HepG2 (cell line): ENCODE results near the gene ELF2. TPM values are rescaled to one million over a fixed set of nuclear protein-coding genes. Genes with fewer than 3 reads are reported as not detected.

Experiments
- HMG20A ChIP-seq: IDR thresholded peaks from 2 replicates; pipeline ENCODE4 v1.6.1; 2016; ENCODE audit warnings: borderline replicate concordance
- HNRNPUL1 ChIP-seq: fragments of 200-400 bp; formaldehyde crosslinking; IDR thresholded peaks from 2 replicates; pipeline ENCODE4 v1.6.1; 2017; ENCODE audit warnings: low read depth, mild to moderate bottlenecking, low read length, moderate library complexity
- KAT7 ChIP-seq: IDR thresholded peaks from 2 replicates; pipeline ENCODE4 v1.6.1; 2018; ENCODE audit warnings: borderline replicate concordance, missing compliant biosample characterization
- NFKB2 ChIP-seq: sonication (generic); formaldehyde crosslinking; IDR thresholded peaks from 2 replicates; pipeline ENCODE4 v1.4.0; 2020; ENCODE audit warnings: missing genetic modification reagents, borderline replicate concordance
- POLR2A ChIP-seq, 2 experiments: IDR thresholded peaks; 2 replicates each; pipeline ENCODE4 v1.6.1; 2011; ENCODE audit warnings: low read depth in 2 of 2, low read length in 2 of 2, mild to moderate bottlenecking in 1 of 2, moderate library complexity in 1 of 2; ENCODE audit not compliant: insufficient read depth in 1 of 2
- STAT5B ChIP-seq: sonication (generic); formaldehyde crosslinking; IDR thresholded peaks from 2 replicates; pipeline ENCODE4 v1.4.0; 2020; ENCODE audit warnings: missing genetic modification reagents
- ZFP41 ChIP-seq: sonication (generic); formaldehyde crosslinking; IDR thresholded peaks from 2 replicates; pipeline ENCODE4 v1.4.0; 2020; ENCODE audit warnings: mild to moderate bottlenecking, missing genetic modification reagents, borderline replicate concordance
- ZFYVE20 ChIP-seq: sonication (generic); formaldehyde crosslinking; IDR thresholded peaks from 2 replicates; pipeline ENCODE4 v1.8.0; 2023; ENCODE audit warnings: low read depth, mild to moderate bottlenecking, moderate library complexity, missing genetic modification reagents, borderline replicate concordance
- ZNF264 ChIP-seq: sonication (generic); formaldehyde crosslinking; IDR thresholded peaks from 2 replicates; pipeline ENCODE4 v1.4.0; 2020; ENCODE audit warnings: missing genetic modification reagents
- ZNF567 ChIP-seq: sonication (generic); formaldehyde crosslinking; IDR thresholded peaks from 2 replicates; pipeline ENCODE4 v1.8.1; 2023; ENCODE audit warnings: mild to moderate bottlenecking, missing genetic modification reagents, borderline replicate concordance
- ZNF598 ChIP-seq: sonication (generic); formaldehyde crosslinking; IDR thresholded peaks from 2 replicates; pipeline ENCODE4 v1.5.1; 2020; ENCODE audit warnings: mild to moderate bottlenecking, missing genetic modification reagents, borderline replicate concordance
- ZNF644 ChIP-seq: IDR thresholded peaks from 2 replicates; pipeline ENCODE4 v1.6.1; 2016; ENCODE audit warnings: low read depth
- ZNF773 ChIP-seq: sonication (generic); formaldehyde crosslinking; IDR thresholded peaks from 2 replicates; pipeline ENCODE4 v1.4.0; 2020; ENCODE audit warnings: missing genetic modification reagents, borderline replicate concordance
- ZNF878 ChIP-seq: sonication (generic); formaldehyde crosslinking; IDR thresholded peaks from 2 replicates; pipeline ENCODE4 v1.8.1; 2023; ENCODE audit warnings: mild to moderate bottlenecking, missing genetic modification reagents, moderate library complexity
- ZNF883 ChIP-seq: sonication (generic); formaldehyde crosslinking; IDR thresholded peaks from 2 replicates; pipeline ENCODE4 v1.5.1; 2020; ENCODE audit warnings: mild to moderate bottlenecking, missing genetic modification reagents; ENCODE audit errors: not compliant biosample characterization
- polyA plus RNA-seq, 8 experiments: library from polyadenylated mRNA; depleted of rRNA in 3 of 8; stranded (reverse) in 7 of 8; unstranded in 1 of 8; fragments of >200 nt; fragmentation: Illumina TruSeq in 4 of 8; extraction: Trizol in 4 of 8; gene quantifications; 2 replicates each; pipeline versions ENCODE4 v1.2.1 to v1.2.3, GENCODE V29; 2011 to 2016; ENCODE audit warnings: low read depth in 4 of 8, missing spikeins in 1 of 8, mixed read lengths in 1 of 8; ENCODE audit not compliant: insufficient read depth in 1 of 8
- total RNA-seq, 5 experiments: library from RNA; depleted of rRNA; stranded (reverse); fragments of >200 nt; fragmentation: Illumina TruSeq; extraction: Trizol; gene quantifications; 2 replicates each; pipeline ENCODE4 v1.2.3, GENCODE V29; 2016; ENCODE audit warnings: low read depth in 1 of 5
- TF ChIP-seq, protein P1 (sequence below): IDR thresholded peaks from 2 replicates; pipeline ENCODE4 v1.6.1; 2016; ENCODE audit warnings: low read depth, missing genetic modification reagents, missing compliant biosample characterization
- TF ChIP-seq, protein P2 (sequence below): sonication (generic); formaldehyde crosslinking; IDR thresholded peaks from one replicate; pipeline ENCODE4 v1.5.1; 2020; ENCODE audit warnings: mild to moderate bottlenecking, missing genetic modification reagents; ENCODE audit errors: not compliant biosample characterization

ELF2 gene
- total and polyA plus RNA-seq, 2 of the 13 experiments (the other 11 are each of a cell fraction or from before 2014, with no cell fraction given), result 28.6 to 35.4 TPM

DNA sequence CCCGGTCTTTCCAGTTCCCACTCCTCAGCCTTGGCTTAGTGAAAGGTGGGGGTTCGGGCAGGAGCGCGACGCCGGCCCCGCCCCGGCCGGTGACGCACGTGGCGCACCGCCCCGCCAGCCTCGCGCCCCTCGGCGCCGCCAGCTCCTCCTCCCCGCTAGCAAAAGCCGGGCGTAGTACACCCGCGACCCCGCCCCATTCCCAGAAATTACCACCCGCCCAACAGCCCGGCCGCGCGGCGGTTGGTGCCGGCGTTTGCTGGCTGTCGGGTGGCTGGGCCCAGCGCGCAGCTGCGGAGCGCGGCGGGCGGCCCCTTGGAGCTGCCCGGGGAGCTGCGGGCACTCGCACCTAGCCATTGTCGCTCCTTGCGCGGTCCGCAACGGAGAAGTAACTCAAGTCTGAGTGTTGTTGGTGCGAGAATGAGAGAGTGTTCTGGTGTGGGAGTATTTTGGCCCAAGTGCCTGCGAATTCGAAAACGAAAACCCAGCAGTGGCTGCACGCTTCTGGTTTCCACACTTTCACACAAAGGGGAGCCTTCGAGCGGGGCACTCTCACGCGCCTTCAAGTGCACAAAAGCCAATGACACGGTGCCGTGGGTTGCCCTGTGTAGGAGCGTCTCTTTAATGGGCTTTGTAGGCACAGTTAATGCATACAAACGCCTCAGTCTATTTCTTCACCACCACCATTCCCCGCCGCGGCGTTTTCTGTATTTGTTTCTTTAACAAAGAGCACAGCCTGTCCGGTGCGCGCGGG, 1.0 kb upstream of the ELF2 start (continued):
- no peak for TF ChIP-seq ZNF567 (CRISPR knock-in tag)
- TF ChIP-seq, protein P1, sequence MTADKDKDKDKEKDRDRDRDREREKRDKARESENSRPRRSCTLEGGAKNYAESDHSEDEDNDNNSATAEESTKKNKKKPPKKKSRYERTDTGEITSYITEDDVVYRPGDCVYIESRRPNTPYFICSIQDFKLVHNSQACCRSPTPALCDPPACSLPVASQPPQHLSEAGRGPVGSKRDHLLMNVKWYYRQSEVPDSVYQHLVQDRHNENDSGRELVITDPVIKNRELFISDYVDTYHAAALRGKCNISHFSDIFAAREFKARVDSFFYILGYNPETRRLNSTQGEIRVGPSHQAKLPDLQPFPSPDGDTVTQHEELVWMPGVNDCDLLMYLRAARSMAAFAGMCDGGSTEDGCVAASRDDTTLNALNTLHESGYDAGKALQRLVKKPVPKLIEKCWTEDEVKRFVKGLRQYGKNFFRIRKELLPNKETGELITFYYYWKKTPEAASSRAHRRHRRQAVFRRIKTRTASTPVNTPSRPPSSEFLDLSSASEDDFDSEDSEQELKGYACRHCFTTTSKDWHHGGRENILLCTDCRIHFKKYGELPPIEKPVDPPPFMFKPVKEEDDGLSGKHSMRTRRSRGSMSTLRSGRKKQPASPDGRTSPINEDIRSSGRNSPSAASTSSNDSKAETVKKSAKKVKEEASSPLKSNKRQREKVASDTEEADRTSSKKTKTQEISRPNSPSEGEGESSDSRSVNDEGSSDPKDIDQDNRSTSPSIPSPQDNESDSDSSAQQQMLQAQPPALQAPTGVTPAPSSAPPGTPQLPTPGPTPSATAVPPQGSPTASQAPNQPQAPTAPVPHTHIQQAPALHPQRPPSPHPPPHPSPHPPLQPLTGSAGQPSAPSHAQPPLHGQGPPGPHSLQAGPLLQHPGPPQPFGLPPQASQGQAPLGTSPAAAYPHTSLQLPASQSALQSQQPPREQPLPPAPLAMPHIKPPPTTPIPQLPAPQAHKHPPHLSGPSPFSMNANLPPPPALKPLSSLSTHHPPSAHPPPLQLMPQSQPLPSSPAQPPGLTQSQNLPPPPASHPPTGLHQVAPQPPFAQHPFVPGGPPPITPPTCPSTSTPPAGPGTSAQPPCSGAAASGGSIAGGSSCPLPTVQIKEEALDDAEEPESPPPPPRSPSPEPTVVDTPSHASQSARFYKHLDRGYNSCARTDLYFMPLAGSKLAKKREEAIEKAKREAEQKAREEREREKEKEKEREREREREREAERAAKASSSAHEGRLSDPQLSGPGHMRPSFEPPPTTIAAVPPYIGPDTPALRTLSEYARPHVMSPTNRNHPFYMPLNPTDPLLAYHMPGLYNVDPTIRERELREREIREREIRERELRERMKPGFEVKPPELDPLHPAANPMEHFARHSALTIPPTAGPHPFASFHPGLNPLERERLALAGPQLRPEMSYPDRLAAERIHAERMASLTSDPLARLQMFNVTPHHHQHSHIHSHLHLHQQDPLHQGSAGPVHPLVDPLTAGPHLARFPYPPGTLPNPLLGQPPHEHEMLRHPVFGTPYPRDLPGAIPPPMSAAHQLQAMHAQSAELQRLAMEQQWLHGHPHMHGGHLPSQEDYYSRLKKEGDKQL (CRISPR knock-in tag), result no peak
- no peak for TF ChIP-seq KAT7
- TF ChIP-seq ZNF878 (CRISPR knock-in tag), result no peak
- TF ChIP-seq ZNF773 (CRISPR knock-in tag), result no peak
- no peak for TF ChIP-seq STAT5B (CRISPR knock-in tag)
- TF ChIP-seq ZFYVE20 (CRISPR knock-in tag), result no peak
- no peak for TF ChIP-seq HMG20A
- TF ChIP-seq ZNF598 (CRISPR knock-in tag), result no peak
- TF ChIP-seq ZFP41, result no peak
- TF ChIP-seq POLR2A (IDR thresholded peaks at IDR 0.05; ENCODE audit: insufficient read depth in 1 of 2, low read depth in 2 of 2, low read length in 2 of 2), result peak; percentile 80 to 90
- TF ChIP-seq, protein P2, sequence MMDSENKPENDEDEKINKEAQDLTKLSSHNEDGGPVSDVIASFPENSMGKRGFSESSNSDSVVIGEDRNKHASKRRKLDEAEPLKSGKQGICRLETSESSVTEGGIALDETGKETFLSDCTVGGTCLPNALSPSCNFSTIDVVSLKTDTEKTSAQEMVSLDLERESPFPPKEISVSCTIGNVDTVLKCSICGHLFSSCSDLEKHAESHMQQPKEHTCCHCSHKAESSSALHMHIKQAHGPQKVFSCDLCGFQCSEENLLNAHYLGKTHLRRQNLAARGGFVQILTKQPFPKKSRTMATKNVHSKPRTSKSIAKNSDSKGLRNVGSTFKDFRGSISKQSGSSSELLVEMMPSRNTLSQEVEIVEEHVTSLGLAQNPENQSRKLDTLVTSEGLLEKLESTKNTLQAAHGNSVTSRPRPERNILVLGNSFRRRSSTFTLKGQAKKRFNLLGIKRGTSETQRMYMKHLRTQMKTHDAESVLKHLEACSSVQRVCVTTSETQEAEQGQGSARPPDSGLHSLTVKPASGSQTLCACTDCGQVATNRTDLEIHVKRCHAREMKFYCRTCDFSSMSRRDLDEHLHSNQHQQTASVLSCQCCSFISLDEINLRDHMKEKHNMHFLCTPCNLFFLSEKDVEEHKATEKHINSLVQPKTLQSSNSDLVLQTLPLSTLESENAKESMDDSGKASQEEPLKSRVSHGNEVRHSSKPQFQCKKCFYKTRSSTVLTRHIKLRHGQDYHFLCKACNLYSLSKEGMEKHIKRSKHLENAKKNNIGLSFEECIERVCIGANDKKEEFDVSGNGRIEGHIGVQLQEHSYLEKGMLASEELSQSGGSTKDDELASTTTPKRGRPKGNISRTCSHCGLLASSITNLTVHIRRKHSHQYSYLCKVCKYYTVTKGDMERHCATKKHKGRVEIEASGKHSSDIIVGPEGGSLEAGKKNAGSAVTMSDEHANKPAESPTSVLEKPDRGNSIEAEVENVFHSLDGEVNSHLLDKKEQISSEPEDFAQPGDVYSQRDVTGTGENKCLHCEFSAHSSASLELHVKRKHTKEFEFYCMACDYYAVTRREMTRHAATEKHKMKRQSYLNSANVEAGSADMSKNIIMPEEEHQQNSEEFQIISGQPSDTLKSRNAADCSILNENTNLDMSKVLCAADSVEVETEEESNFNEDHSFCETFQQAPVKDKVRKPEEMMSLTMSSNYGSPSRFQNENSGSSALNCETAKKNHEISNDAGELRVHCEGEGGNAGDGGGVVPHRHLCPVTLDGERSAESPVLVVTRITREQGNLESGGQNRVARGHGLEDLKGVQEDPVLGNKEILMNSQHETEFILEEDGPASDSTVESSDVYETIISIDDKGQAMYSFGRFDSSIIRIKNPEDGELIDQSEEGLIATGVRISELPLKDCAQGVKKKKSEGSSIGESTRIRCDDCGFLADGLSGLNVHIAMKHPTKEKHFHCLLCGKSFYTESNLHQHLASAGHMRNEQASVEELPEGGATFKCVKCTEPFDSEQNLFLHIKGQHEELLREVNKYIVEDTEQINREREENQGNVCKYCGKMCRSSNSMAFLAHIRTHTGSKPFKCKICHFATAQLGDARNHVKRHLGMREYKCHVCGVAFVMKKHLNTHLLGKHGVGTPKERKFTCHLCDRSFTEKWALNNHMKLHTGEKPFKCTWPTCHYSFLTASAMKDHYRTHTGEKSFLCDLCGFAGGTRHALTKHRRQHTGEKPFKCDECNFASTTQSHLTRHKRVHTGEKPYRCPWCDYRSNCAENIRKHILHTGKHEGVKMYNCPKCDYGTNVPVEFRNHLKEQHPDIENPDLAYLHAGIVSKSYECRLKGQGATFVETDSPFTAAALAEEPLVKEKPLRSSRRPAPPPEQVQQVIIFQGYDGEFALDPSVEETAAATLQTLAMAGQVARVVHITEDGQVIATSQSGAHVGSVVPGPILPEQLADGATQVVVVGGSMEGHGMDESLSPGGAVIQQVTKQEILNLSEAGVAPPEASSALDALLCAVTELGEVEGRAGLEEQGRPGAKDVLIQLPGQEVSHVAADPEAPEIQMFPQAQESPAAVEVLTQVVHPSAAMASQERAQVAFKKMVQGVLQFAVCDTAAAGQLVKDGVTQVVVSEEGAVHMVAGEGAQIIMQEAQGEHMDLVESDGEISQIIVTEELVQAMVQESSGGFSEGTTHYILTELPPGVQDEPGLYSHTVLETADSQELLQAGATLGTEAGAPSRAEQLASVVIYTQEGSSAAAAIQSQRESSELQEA (CRISPR knock-in tag), result no peak
- TF ChIP-seq ZNF644 (CRISPR knock-in tag), result no peak
- no peak for TF ChIP-seq HNRNPUL1
- 0 out of 2 replicates have a peak, but pooled peaks have one; percentile 17 for TF ChIP-seq ZNF264 (CRISPR knock-in tag)
- no peak for TF ChIP-seq ZNF883
- no peak; the same call in 1 of the 2 replicates for TF ChIP-seq NFKB2 (CRISPR knock-in tag)
